Left ventricle myocardium inferior (tissue), 1 donor: ENCODE data around the gene CRHR2. TPM values are rescaled to one million over a fixed set of nuclear protein-coding genes. Genes with fewer than 3 reads are reported as not detected.
"Not testable (repeated sequence)": the region's sequence is repeated elsewhere in the genome, so short reads cannot be mapped to it uniquely, and the experiment has no call there.

Experiments used
- DNase-seq: peaks from one replicate; pipeline ENCODE4 v3.0.0-alpha.2; 2020
- H3K27ac ChIP-seq: fragments of 200-600 bp; replicated peaks from 2 replicates; pipeline ENCODE4 v1.8.0; 2021
- H3K27me3 ChIP-seq: fragments of 200-600 bp; 2 replicates; pipeline ENCODE4 v1.8.0; 2021; ENCODE audit warnings: low read depth
- H3K36me3 ChIP-seq: fragments of 200-600 bp; 2 replicates; pipeline ENCODE4 v1.8.0; 2021
- H3K4me1 ChIP-seq: fragments of 200-600 bp; 2 replicates; pipeline ENCODE4 v1.8.0; 2021
- H3K4me3 ChIP-seq: fragments of 200-600 bp; 2 replicates; pipeline ENCODE4 v1.8.0; 2021; ENCODE audit warnings: mild to moderate bottlenecking, moderate library complexity
- H3K9me3 ChIP-seq: fragments of 200-600 bp; replicated peaks from 2 replicates; pipeline ENCODE4 v1.8.0; 2021
- CTCF ChIP-seq: fragments of 200-600 bp; IDR thresholded peaks from 2 replicates; pipeline ENCODE4 v1.8.0; 2021; ENCODE audit warnings: antibody characterized with exemption, mild to moderate bottlenecking, borderline replicate concordance
- intact Hi-C: fragments of 100-400 bp; cut with micrococcal nuclease; formaldehyde crosslinking; loops from one replicate; pipeline ENCODE4 v1.11.0; 2022
- total RNA-seq: library from RNA; stranded (reverse); fragmentation: NEBNext Ultra II Directional; extraction: Animal tissue kit (Norgen Biotek cat#: 25700); gene quantifications from one replicate; pipeline ENCODE4 v1.2.1, GENCODE V29; 2021
- donor health status: DM: no; HTN: yes; CAD: no; lungs with severe emphysema.

Gene CRHR2
- total RNA-seq, 1 donor from 2014 or later, result 0.19 TPM

DNA sequence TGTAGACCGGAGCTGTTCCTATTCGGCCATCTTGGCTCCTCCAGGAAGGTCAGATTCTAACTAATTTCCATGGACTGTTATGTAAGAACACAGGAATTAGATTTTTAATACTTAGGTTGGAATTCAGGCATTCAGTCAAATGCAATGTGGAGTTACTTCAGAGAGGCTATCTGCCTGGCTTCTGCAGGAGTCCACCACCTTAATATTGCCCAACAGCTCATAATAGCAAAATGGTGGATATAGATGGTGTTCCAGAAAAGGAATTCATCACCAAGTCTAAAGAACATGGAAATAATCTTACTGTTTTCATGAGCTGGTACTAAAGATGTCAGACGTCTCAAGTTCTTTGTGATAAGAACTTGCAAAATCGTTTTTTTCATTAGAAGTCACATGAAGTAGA is 39.5 kb downstream of the CRHR2 start:
- H3K4me3 ChIP-seq, result no peak overlapping the region
- no peak overlapping the region for H3K27ac ChIP-seq
- intact Hi-C loops, result no loop called here
- no peaks in the 10 kb centered on the region for H3K9me3 ChIP-seq
- no peak for DNase-seq
- TF ChIP-seq CTCF, result no peak
- no peaks in the 10 kb centered on the region for H3K27me3 ChIP-seq
- H3K36me3 ChIP-seq, result peaks cover 20% of the 10 kb centered on the region
- no peaks in the 10 kb centered on the region for H3K4me1 ChIP-seq

DNA sequence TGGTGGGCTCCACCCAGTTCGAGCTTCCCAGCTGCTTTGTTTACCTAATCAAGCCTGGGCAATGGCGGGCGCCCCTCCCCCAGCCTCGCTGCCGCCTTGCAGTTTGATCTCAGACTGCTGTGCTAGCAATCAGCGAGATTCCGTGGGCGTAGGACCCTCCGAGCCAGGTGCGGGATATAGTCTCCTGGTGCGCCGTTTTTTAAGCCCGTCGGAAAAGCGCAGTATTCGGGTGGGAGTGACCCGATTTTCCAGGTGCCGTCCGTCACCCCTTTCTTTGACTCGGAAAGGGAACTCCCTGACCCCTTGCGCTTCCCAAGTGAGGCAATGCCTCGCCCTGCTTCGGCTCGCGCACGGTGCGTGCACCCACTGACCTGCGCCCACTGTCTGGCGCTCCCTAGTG is 39.9 kb downstream of the CRHR2 start:
- H3K27me3 ChIP-seq, H3K27ac ChIP-seq, intact Hi-C loops, DNase-seq, H3K9me3 ChIP-seq, H3K4me1 ChIP-seq, H3K4me3 ChIP-seq: not testable (repeated sequence)
- H3K36me3 ChIP-seq, result peaks cover 20% of the 10 kb centered on the region

- Histone ChIP-seq H3K9me3 (no peaks in the 10 kb centered on the region), H3K36me3 (peaks cover 52% of the 10 kb centered on the region), H3K27ac (no peak overlapping the region), H3K4me1 (no peaks in the 10 kb centered on the region), H3K27me3 (no peaks in the 10 kb centered on the region), H3K4me3 (no peak overlapping the region)
- DNase-seq, result no peak
- no peak for TF ChIP-seq CTCF
- intact Hi-C loops, result no loop called here
These were observed 46.5 kb downstream of the CRHR2 start for GRCh38 chr7:30635798-30636197.

DNA sequence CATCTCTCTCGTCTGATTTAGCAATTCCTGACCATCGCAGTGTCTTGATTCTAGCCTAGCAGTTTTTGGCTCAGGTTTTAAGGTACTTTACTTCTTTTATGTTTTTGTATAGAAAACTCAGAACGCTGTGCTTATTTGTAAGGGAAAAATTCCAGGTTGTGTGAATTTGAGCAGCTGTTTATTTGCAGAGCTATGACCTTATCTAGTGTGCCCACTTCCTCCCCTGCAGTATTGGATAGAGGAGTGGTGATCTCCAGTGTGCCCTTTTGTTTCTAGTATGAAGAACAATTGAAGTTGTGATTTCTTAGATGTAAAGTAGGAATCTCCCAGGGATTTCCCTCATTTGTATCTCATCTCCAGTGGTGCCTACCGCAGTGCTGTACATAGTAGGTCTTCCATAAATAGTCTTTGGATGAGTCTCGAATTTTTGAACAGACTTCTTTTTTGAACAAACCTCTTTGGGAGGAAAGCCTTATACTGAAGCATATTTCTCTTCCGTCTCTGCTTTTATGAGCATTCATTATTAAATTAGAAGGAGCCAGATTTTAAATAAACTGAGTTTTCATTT is 47.5 kb downstream of the CRHR2 start:
- Histone ChIP-seq H3K27ac (no peak overlapping the region), H3K36me3 (peaks cover 62% of the 10 kb centered on the region)

DNA sequence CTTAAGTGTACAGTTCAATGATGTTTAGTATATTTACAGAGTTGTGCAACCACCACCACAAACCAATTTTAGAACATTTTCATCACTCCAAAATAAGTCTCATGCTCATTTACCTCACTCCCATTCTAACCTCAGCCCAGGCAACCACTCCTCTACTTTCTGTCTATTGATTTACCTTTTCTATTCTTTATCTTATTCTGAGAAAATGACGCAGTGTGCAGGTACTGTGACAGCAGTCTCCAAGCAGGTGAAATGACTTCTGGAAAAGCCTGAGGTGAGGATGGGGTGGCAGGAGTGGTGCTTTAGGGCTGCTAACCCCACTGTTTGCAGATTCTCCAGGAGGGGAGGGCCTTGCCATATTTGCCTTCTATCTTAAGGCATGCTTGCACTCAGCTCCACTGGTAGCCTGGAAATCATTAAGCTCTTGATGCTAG is 48.0 kb downstream of the CRHR2 start:
- no peak overlapping the region for H3K27ac ChIP-seq
- no peaks in the 10 kb centered on the region for H3K9me3 ChIP-seq
- H3K4me1 ChIP-seq, result no peaks in the 10 kb centered on the region
- no peak for DNase-seq
- no peak overlapping the region for H3K4me3 ChIP-seq
- TF ChIP-seq CTCF, result no peak
- no peaks in the 10 kb centered on the region for H3K27me3 ChIP-seq
- H3K36me3 ChIP-seq, result peaks cover 68% of the 10 kb centered on the region
- intact Hi-C loops, result no loop called here

More for the DNA sequence above, 47.5 kb downstream of the CRHR2 start:
- no peak for DNase-seq
- no peak for TF ChIP-seq CTCF
- H3K9me3 ChIP-seq, result no peaks in the 10 kb centered on the region
- no peaks in the 10 kb centered on the region for H3K27me3 ChIP-seq
- no peak overlapping the region for H3K4me3 ChIP-seq
- intact Hi-C loops, result no loop called here
- H3K4me1 ChIP-seq, result no peaks in the 10 kb centered on the region

DNA sequence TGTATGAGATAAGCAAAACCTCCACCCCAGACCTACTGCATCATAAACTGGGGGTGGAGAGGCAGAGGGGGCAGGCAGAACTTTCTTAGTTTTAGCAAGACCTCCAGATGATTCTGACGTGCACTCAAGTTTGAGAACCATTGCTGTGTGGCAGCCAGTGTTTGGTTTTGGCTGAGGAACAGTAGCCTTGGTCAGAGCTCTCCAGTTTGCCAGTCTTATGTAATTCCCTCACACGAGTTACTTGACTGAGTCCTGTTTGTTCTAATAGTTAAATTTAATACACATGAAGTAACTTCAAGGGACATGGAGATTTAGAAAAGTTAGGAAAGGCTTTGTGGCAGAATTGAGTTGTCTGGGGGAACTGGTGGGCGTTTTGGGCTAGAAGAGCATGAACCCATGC is 49.0 kb downstream of the CRHR2 start:
- Histone ChIP-seq H3K27ac (no peak overlapping the region), H3K36me3 (peaks cover 77% of the 10 kb centered on the region)

More for the DNA sequence above, 49.0 kb downstream of the CRHR2 start:
- TF ChIP-seq CTCF, result no peak
- intact Hi-C loops, result no loop called here
- Histone ChIP-seq H3K9me3 (no peaks in the 10 kb centered on the region), H3K27me3 (no peaks in the 10 kb centered on the region), H3K4me1 (no peaks in the 10 kb centered on the region), H3K4me3 (no peak overlapping the region)
- no peak for DNase-seq
